Ovary (tissue), 9 donors: Measurements from ENCODE around the gene NOX3. TPM values are rescaled to one million over a fixed set of nuclear protein-coding genes. Genes with fewer than 3 reads are reported as not detected.

Experiments used
- DNase-seq, 5 donors: peaks; one replicate each; pipeline ENCODE4 v3.0.0-alpha.2; 2019 to 2020
- H3K27ac ChIP-seq, 2 donors: fragments of 200-600 bp; one replicate each; pipeline versions ENCODE4 v1.5.1 to v1.8.0; 2019 to 2022
- H3K27me3 ChIP-seq: fragments of 200-600 bp; one replicate; pipeline ENCODE4 v1.8.0; 2022
- H3K36me3 ChIP-seq: fragments of 200-600 bp; sonication (generic); one replicate; pipeline ENCODE4 v1.5.1; 2019
- H3K4me1 ChIP-seq: one replicate; pipeline ENCODE4 v1.8.1; 2013; ENCODE audit warnings: mild to moderate bottlenecking, moderate library complexity; ENCODE audit not compliant: insufficient read depth
- H3K4me3 ChIP-seq: fragments of 200-600 bp; sonication (generic); one replicate; pipeline ENCODE4 v1.5.1; 2017
- H3K9me3 ChIP-seq, 2 donors: fragments of 200-600 bp in 1 of 2; sonication (generic) in 1 of 2; one replicate each; pipeline versions ENCODE4 v1.5.1 to v1.8.1; 2013 to 2019; ENCODE audit warnings: mild to moderate bottlenecking in 1 of 2, moderate library complexity in 1 of 2
- CTCF ChIP-seq, 3 donors: fragments of 450-650 bp in 2 of 3; fragments of 200-600 bp in 1 of 3; IDR thresholded peaks; one replicate each; pipeline versions ENCODE4 v1.5.1 to v1.8.0; 2016 to 2022; ENCODE audit warnings: antibody characterized with exemption in 3 of 3, mild to moderate bottlenecking in 1 of 3
- EP300 ChIP-seq: sonication (generic); formaldehyde crosslinking; IDR thresholded peaks from one replicate; pipeline ENCODE4 v1.6.1; 2017; ENCODE audit warnings: antibody characterized with exemption
- POLR2A ChIP-seq: fragments of 450-650 bp; IDR thresholded peaks from one replicate; pipeline ENCODE4 v1.6.1; 2017; ENCODE audit warnings: antibody characterized with exemption, mild to moderate bottlenecking, moderate library complexity
- WGBS, 3 donors: extraction: QIAGEN DNeasy Blood & Tissue Kit in 1 of 3; methylation state at CpG; one replicate each; pipeline versions ENCODE4 v1.1.5 to v1.1.7; 2013 to 2017; 5-methylcytosine and 5-hydroxymethylcytosine counted together
- intact Hi-C, 4 donors: fragments of 100-400 bp; cut with DNase I; formaldehyde crosslinking; loops; one replicate each; pipeline versions ENCODE4 v1.11.0 to v1.15.1; 2022 to 2023
- polyA plus RNA-seq, 2 donors: library from polyadenylated mRNA; stranded (reverse); fragments of 200-250 nt in 1 of 2; fragments of 350-450 nt in 1 of 2; fragmentation: Illumina TruSeq in 1 of 2; extraction: RNeasy Lipid Tissue Mini Kit (QIAGEN cat#74804) in 1 of 2; gene quantifications; one replicate each; pipeline ENCODE4 v1.2.3, GENCODE V29; 2013 to 2014
- total RNA-seq, 7 donors: library from RNA; depleted of rRNA in 2 of 7; stranded (reverse); fragments of >200 nt in 2 of 7; fragmentation: NEBNext Ultra II Directional in 3 of 7; extraction: Animal tissue kit (Norgen Biotek cat#: 25700) in 3 of 7; gene quantifications; one replicate each; pipeline versions ENCODE4 v1.1.0 to v1.2.4, GENCODE V29; 2016 to 2023
- donor health status: DM: no; HTN: no; CAD: no; lungs with moderate emphysema.
- donor health status: DM: no; HTN: no; CAD: no.
- donor health status: Bipolar disorder and iron deficiency.
- donor health status: DM: yes; HTN: yes; CAD: no.
- donor health status: DM: no; HTN: no; CAD: no.
- donor health status: DM: yes; HTN: yes; CAD: no.

NOX3 gene
- total and polyA plus RNA-seq, 9 donors: not detected

DNA sequence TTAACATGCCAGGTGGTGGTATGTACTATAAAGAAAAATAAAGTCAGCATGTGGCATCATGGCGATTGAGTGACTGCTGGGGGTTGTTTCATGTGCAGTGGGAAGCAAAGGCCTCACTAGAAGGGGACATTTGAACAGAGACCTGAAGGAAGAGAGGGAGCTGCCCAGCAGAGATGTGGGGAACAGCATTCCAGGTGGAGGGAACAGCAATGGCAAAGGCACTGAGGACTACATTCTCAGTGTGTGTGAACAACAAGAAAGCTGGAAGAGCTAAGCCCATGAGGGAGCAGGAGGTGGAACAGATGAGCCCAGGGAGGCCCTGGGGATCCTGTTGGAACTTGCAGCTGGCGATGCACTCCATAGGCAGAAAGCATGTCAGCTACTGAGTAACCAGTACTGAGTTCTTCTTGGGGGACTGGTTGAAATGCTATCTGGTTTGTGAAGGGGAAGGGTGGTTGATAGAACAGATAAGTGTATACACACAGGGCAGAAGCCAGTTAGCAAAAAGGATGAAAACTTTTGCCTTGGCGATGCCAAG lies 29.2 kb downstream of the NOX3 start:
- no peak overlapping the region for H3K27ac ChIP-seq
- H3K9me3 ChIP-seq: no peaks in the 10 kb centered on the region
- H3K27me3 ChIP-seq: no peaks in the 10 kb centered on the region
- H3K36me3 ChIP-seq: no peaks in the 10 kb centered on the region
- no peaks in the 10 kb centered on the region for H3K4me1 ChIP-seq
- DNase-seq: no peak
- TF ChIP-seq POLR2A (no peak), CTCF (IDR thresholded peaks at IDR 0.05) (no peak), EP300 (no peak)
- WGBS, 3 donors: 95 to 99% (median 97%) methylated on average over 3 of the region's 3 CpGs
- intact Hi-C loops: no loop called here
- no peak overlapping the region for H3K4me3 ChIP-seq

DNA sequence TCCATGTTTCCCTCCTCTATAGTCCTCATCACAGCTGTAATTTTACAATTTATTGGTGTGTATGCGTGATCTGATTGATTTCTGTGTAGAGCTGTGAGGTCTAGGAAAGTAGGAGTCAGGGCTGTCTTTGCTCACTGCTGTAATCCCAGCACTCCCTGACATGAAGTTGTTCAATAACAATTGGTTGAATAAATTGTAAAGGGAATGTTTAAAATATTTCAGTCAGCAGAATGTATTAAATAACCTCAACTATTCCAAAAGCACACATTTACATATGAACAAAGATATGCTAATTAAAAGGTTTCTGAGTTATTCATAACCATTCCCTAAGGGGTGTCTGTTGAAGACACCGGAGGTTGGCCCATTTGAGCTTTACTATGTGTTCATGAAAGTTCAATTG lies 31.5 kb downstream of the NOX3 start:
- Histone ChIP-seq H3K27ac (no peak overlapping the region), H3K4me3 (no peak overlapping the region), H3K27me3 (no peaks in the 10 kb centered on the region), H3K9me3 (no peaks in the 10 kb centered on the region), H3K4me1 (no peaks in the 10 kb centered on the region), H3K36me3 (no peaks in the 10 kb centered on the region)
- no peak for DNase-seq
- WGBS, 3 donors: 90 to 96% (median 92%) methylated on average over 2 of the region's 2 CpGs
- TF ChIP-seq POLR2A (no peak), EP300 (no peak), CTCF (IDR thresholded peaks at IDR 0.05) (no peak)
- intact Hi-C loops: no loop called here

- Histone ChIP-seq H3K9me3 (no peaks in the 10 kb centered on the region), H3K4me1 (peaks cover 4% of the 10 kb centered on the region), H3K4me3 (no peak overlapping the region), H3K36me3 (no peaks in the 10 kb centered on the region), H3K27ac (no peak overlapping the region), H3K27me3 (no peaks in the 10 kb centered on the region)
- no peak for DNase-seq
- WGBS, 3 donors: 78 to 87% (median 84%) methylated on average over 10 of the region's 10 CpGs
- TF ChIP-seq POLR2A (no peak), CTCF (IDR thresholded peaks at IDR 0.05) (no peak), EP300 (no peak)
- intact Hi-C loops: no loop called here
Measured at GRCh38 chr6:155422635-155423034, 33.0 kb downstream of the NOX3 start.

DNA sequence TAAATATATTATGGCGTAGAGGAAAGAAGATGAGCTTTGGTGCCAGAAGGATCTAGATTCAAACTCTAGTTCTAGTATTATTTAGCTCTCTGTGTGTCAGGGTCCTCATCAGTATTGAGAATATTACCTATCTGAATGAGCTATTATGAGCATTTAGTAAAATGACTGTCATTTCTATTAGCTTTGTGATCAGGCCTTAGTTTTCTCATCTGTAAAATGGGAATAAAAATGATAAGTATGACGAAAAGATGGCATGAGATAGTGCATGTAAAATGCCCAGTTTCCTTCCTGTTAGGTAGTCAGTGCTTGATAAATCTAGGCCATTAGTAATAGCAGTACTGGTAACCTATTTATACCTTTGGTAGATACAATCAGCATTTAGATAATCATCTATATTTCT lies 35.1 kb downstream of the NOX3 start:
- TF ChIP-seq EP300 (no peak), POLR2A (no peak), CTCF (IDR thresholded peaks at IDR 0.05) (no peak)
- intact Hi-C loops: no loop called here
- Histone ChIP-seq H3K27me3 (no peaks in the 10 kb centered on the region), H3K36me3 (no peaks in the 10 kb centered on the region), H3K9me3 (no peaks in the 10 kb centered on the region), H3K4me3 (no peak overlapping the region), H3K27ac (no peak overlapping the region), H3K4me1 (peaks cover 4% of the 10 kb centered on the region)
- DNase-seq: no peak
- 89 to 95% (median 94%) methylated on average over 2 of the region's 2 CpGs for WGBS, 3 donors
